Esophagus mucosa (tissue), 1 donor: ENCODE results near the gene RHOBTB1. TPM values are rescaled to one million over a fixed set of nuclear protein-coding genes. Genes with fewer than 3 reads are reported as not detected.
"Not testable (repeated sequence)": the region's sequence is repeated elsewhere in the genome, so short reads cannot be mapped to it uniquely, and the experiment has no call there.

ENCODE experiments used
- ATAC-seq: fragments of 200-7000 bp; cut with Tn5 transposase; one replicate; pipeline ENCODE4 v1.9.1; 2020
- total RNA-seq: library from RNA; stranded (reverse); gene quantifications from one replicate; pipeline ENCODE4 v1.2.4, GENCODE V29; 2023
- donor health status: DM: yes; HTN: yes; CAD: no.

The RHOBTB1 gene
- total RNA-seq, 1 donor from 2014 or later, result 0.76 TPM

- ATAC-seq, result no peak
Observed at GRCh38 chr10:60862517-60862916, 81.5 kb downstream of the RHOBTB1 start.

GRCh38 chr10:60856405-60856804 is 87.6 kb downstream of the RHOBTB1 start:
- ATAC-seq, result no peak

GRCh38 chr10:60853637-60854036 is 90.3 kb downstream of the RHOBTB1 start:
- no peak for ATAC-seq

- ATAC-seq, result no peak
Observed at GRCh38 chr10:60853107-60853506, 90.9 kb downstream of the RHOBTB1 start.

- ATAC-seq, result no peak
Observed at GRCh38 chr10:60849740-60850139, 94.2 kb downstream of the RHOBTB1 start.

- no peak for ATAC-seq
Observed at GRCh38 chr10:60849217-60849616, 94.8 kb downstream of the RHOBTB1 start.

- no peak for ATAC-seq
Observed at GRCh38 chr10:60848680-60849079, 95.3 kb downstream of the RHOBTB1 start.

GRCh38 chr10:60848126-60848525 is 95.9 kb downstream of the RHOBTB1 start:
- ATAC-seq, result no peak

- ATAC-seq, result no peak
Observed at GRCh38 chr10:60846173-60846572, 97.8 kb downstream of the RHOBTB1 start.

GRCh38 chr10:60845038-60845437 is 98.9 kb downstream of the RHOBTB1 start:
- no peak for ATAC-seq

GRCh38 chr10:60842694-60843093 is 101.3 kb downstream of the RHOBTB1 start:
- no peak for ATAC-seq

- not testable (repeated sequence) for ATAC-seq
Observed at GRCh38 chr10:60841227-60841626, 102.8 kb downstream of the RHOBTB1 start.

GRCh38 chr10:60835049-60835448 is 108.9 kb downstream of the RHOBTB1 start:
- ATAC-seq, result no peak

- no peak for ATAC-seq
Observed at GRCh38 chr10:60834401-60834800, 109.6 kb downstream of the RHOBTB1 start.

GRCh38 chr10:60832136-60832535 is 111.8 kb downstream of the RHOBTB1 start:
- not testable (repeated sequence) for ATAC-seq

- no peak for ATAC-seq
Observed at GRCh38 chr10:60828489-60828852, 115.5 kb downstream of the RHOBTB1 start.

- ATAC-seq, result peak; percentile 17
Observed at GRCh38 chr10:60827791-60828488, 116.0 kb downstream of the RHOBTB1 start.

- no peak for ATAC-seq
Observed at GRCh38 chr10:60825520-60825919, 118.5 kb downstream of the RHOBTB1 start.

GRCh38 chr10:60823324-60823723 is 120.7 kb downstream of the RHOBTB1 start:
- no peak for ATAC-seq

- no peak for ATAC-seq
Observed at GRCh38 chr10:60822809-60823208, 121.2 kb downstream of the RHOBTB1 start.

GRCh38 chr10:60821656-60822055 is 122.3 kb downstream of the RHOBTB1 start:
- no peak for ATAC-seq

GRCh38 chr10:60820093-60820754 is 123.8 kb downstream of the RHOBTB1 start:
- no peak for ATAC-seq
